GM12878 (cell line): Measurements from ENCODE around the gene HS3ST2. TPM values are rescaled to one million over a fixed set of nuclear protein-coding genes. Genes with fewer than 3 reads are reported as not detected.

ENCODE experiments used
- CEBPB ChIP-seq, 2 experiments: fragments of 150-350 bp in 1 of 2; IDR thresholded peaks; 2 replicates each; pipeline ENCODE4 v1.6.1; 2012 to 2014; ENCODE audit warnings: low read depth in 2 of 2, low read length in 2 of 2, borderline replicate concordance in 1 of 2, inconsistent platforms in 1 of 2
- E4F1 ChIP-seq: fragments of 450-650 bp; IDR thresholded peaks from 2 replicates; pipeline ENCODE4 v1.6.1; 2018; ENCODE audit warnings: borderline replicate concordance, mild to moderate bottlenecking; ENCODE audit not compliant: partially characterized antibody
- ELK1 ChIP-seq: IDR thresholded peaks from 2 replicates; pipeline ENCODE4 v1.6.1; 2012; ENCODE audit warnings: low read depth, low read length, improper control_type of control experiment
- JUNB ChIP-seq: IDR thresholded peaks from 2 replicates; pipeline ENCODE4 v1.6.1; 2016; ENCODE audit warnings: antibody characterized with exemption, mild to moderate bottlenecking
- KDM1A ChIP-seq: fragments of 200-600 bp; sonication (generic); IDR thresholded peaks from 2 replicates; pipeline ENCODE4 v1.6.1; 2016; ENCODE audit warnings: borderline replicate concordance
- NKRF ChIP-seq: fragments of 450-650 bp; conservative IDR thresholded peaks from 2 replicates; pipeline ENCODE4 v1.6.1; 2017; ENCODE audit warnings: mild to moderate bottlenecking, moderate library complexity
- NR2C1 ChIP-seq: fragments of 450-650 bp; IDR thresholded peaks from 2 replicates; pipeline ENCODE4 v1.6.1; 2017; ENCODE audit warnings: antibody characterized with exemption, mild to moderate bottlenecking, moderate library complexity
- NR2C2 ChIP-seq: IDR thresholded peaks from 2 replicates; pipeline ENCODE4 v1.6.1; 2011; ENCODE audit warnings: borderline replicate concordance, low read depth; ENCODE audit not compliant: control insufficient read depth, insufficient read length
- TCF12 ChIP-seq: IDR thresholded peaks from 2 replicates; pipeline ENCODE4 v1.6.1; 2011; ENCODE audit warnings: low read depth, mild to moderate bottlenecking, low read length
- polyA plus RNA-seq, 11 experiments: library from polyadenylated mRNA; depleted of rRNA in 4 of 11; unstranded in 6 of 11; stranded (reverse) in 5 of 11; fragments of >200 nt; fragmentation: Nextera tagmentation in 4 of 11; fragmentation: Illumina TruSeq in 1 of 11; extraction: Ambion mirVana in 4 of 11; extraction: Trizol in 1 of 11; gene quantifications; 1 replicate in 1 of 11; 2 replicates in 10 of 11; pipeline versions ENCODE4 v1.2.1 to v1.2.3, GENCODE V29; 2011 to 2016; ENCODE audit warnings: inconsistent platforms in 2 of 11, missing spikeins in 2 of 11, low read depth in 1 of 11
- total RNA-seq, 4 experiments: library from RNA; depleted of rRNA in 3 of 4; stranded (reverse); fragments of >200 nt in 3 of 4; fragmentation: Illumina TruSeq in 1 of 4; extraction: Trizol in 1 of 4; gene quantifications; 2 replicates each; pipeline versions ENCODE4 v1.2.1 to v1.2.3, GENCODE V29; 2013 to 2021
- TF ChIP-seq, protein P1 (sequence below): fragments of 450-650 bp; IDR thresholded peaks from 2 replicates; pipeline ENCODE4 v1.6.1; 2017; ENCODE audit warnings: antibody characterized with exemption, mild to moderate bottlenecking, moderate library complexity
- TF ChIP-seq, protein P2 (sequence below): fragments of 450-650 bp; IDR thresholded peaks from 2 replicates; pipeline ENCODE4 v1.6.1; 2017; ENCODE audit warnings: mild to moderate bottlenecking, low read depth, inconsistent platforms; ENCODE audit not compliant: poor library complexity, severe bottlenecking

Gene HS3ST2
- total and polyA plus RNA-seq, 10 of the 15 experiments (the other 5 are each of a cell fraction or from before 2014, with no cell fraction given): not detected

DNA sequence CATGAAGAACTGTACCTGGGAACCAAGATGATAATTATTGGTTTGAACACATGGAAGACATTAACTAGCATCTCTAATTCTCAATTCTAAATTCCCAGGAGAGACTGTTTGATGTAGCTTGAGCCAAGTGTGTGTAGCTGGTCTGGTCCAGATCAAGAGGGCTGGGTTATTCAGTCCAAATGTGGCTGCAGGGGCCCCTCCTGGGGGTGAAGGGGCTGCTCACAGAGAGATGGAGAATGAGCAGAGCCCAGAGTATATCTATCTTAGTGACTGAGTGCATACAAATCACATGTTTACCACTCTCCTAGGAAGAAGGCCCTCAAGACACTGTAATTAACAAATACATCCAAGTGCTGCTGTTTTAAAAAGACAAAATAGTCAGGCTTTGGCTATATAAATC is 50.4 kb downstream of the HS3ST2 start (continued):
- no peak for TF ChIP-seq NKRF
- TF ChIP-seq, protein P1, sequence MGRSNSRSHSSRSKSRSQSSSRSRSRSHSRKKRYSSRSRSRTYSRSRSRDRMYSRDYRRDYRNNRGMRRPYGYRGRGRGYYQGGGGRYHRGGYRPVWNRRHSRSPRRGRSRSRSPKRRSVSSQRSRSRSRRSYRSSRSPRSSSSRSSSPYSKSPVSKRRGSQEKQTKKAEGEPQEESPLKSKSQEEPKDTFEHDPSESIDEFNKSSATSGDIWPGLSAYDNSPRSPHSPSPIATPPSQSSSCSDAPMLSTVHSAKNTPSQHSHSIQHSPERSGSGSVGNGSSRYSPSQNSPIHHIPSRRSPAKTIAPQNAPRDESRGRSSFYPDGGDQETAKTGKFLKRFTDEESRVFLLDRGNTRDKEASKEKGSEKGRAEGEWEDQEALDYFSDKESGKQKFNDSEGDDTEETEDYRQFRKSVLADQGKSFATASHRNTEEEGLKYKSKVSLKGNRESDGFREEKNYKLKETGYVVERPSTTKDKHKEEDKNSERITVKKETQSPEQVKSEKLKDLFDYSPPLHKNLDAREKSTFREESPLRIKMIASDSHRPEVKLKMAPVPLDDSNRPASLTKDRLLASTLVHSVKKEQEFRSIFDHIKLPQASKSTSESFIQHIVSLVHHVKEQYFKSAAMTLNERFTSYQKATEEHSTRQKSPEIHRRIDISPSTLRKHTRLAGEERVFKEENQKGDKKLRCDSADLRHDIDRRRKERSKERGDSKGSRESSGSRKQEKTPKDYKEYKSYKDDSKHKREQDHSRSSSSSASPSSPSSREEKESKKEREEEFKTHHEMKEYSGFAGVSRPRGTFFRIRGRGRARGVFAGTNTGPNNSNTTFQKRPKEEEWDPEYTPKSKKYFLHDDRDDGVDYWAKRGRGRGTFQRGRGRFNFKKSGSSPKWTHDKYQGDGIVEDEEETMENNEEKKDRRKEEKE: no peak
- TF ChIP-seq CEBPB (IDR thresholded peaks at IDR 0.05; ENCODE audit: borderline replicate concordance in 1 of 2, low read depth in 2 of 2, low read length in 2 of 2): no peak
- TF ChIP-seq NR2C2: no peak
- no peak for TF ChIP-seq E4F1
- no peak for TF ChIP-seq ELK1
- TF ChIP-seq, protein P2, sequence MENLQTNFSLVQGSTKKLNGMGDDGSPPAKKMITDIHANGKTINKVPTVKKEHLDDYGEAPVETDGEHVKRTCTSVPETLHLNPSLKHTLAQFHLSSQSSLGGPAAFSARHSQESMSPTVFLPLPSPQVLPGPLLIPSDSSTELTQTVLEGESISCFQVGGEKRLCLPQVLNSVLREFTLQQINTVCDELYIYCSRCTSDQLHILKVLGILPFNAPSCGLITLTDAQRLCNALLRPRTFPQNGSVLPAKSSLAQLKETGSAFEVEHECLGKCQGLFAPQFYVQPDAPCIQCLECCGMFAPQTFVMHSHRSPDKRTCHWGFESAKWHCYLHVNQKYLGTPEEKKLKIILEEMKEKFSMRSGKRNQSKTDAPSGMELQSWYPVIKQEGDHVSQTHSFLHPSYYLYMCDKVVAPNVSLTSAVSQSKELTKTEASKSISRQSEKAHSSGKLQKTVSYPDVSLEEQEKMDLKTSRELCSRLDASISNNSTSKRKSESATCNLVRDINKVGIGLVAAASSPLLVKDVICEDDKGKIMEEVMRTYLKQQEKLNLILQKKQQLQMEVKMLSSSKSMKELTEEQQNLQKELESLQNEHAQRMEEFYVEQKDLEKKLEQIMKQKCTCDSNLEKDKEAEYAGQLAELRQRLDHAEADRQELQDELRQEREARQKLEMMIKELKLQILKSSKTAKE: no peak
- no peak for TF ChIP-seq NR2C1
- no peak for TF ChIP-seq TCF12
- TF ChIP-seq KDM1A: no peak
- no peak for TF ChIP-seq JUNB
- TF ChIP-seq, all 136 proteins: peak for 0
